Measurements from ENCODE around the gene AR.
A peak's percentile ranks its signal among the peaks of the same experiment; 100 is the strongest.

The AR gene

GRCh38 chrX:67564475-67564874, 20.7 kb downstream of the AR start:
- no peak for TF ChIP-seq EZH2phosphoT487 (IDR thresholded peaks at IDR 0.05; ENCODE audit: low read length)
- TF ChIP-seq, protein P1, sequence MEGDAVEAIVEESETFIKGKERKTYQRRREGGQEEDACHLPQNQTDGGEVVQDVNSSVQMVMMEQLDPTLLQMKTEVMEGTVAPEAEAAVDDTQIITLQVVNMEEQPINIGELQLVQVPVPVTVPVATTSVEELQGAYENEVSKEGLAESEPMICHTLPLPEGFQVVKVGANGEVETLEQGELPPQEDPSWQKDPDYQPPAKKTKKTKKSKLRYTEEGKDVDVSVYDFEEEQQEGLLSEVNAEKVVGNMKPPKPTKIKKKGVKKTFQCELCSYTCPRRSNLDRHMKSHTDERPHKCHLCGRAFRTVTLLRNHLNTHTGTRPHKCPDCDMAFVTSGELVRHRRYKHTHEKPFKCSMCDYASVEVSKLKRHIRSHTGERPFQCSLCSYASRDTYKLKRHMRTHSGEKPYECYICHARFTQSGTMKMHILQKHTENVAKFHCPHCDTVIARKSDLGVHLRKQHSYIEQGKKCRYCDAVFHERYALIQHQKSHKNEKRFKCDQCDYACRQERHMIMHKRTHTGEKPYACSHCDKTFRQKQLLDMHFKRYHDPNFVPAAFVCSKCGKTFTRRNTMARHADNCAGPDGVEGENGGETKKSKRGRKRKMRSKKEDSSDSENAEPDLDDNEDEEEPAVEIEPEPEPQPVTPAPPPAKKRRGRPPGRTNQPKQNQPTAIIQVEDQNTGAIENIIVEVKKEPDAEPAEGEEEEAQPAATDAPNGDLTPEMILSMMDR (IDR thresholded peaks at IDR 0.05; ENCODE audit: low read length), result no peak
- no peak for TF ChIP-seq EZH2 (optimal IDR thresholded peaks at IDR 0.05; ENCODE audit: low read depth, low read length)
- H3K27me3 ChIP-seq (replicated peaks; ENCODE audit: insufficient read depth, low read length), result no peaks in the 10 kb centered on the region
- no peaks in the 10 kb centered on the region for H3K9me2 ChIP-seq (replicated peaks; ENCODE audit: insufficient read depth, low read length)
- H3K27ac ChIP-seq (ENCODE audit: low read length), result no peak overlapping the region; the same call in 1 of the 2 replicates
- peaks cover 20% of the 10 kb centered on the region for H3K4me1 ChIP-seq (ENCODE audit: low read length)
- H2AFZ ChIP-seq (ENCODE audit: low read length), result no peak overlapping the region
- no peak overlapping the region for H3K9ac ChIP-seq (ENCODE audit: low read length)
- H3K4me3 ChIP-seq (ENCODE audit: low read length), result no peak overlapping the region
- peak overlapping the region; percentile 30 for H3K4me2 ChIP-seq (ENCODE audit: low read depth, low read length)
- DNase-seq, result peak; percentile 58
- no peaks in the 10 kb centered on the region for H3K9me3 ChIP-seq (replicated peaks; ENCODE audit: insufficient read depth, low read length)
- H3F3A ChIP-seq (ENCODE audit: insufficient read depth, low read length), result no peaks in the 10 kb centered on the region
- H4K20me1 ChIP-seq (ENCODE audit: insufficient read depth, low read length), result no peaks in the 10 kb centered on the region
- no peaks in the 10 kb centered on the region for H3K79me2 ChIP-seq (ENCODE audit: low read length)
- H3K36me3 ChIP-seq (replicated peaks; ENCODE audit: insufficient read depth, low read length), result no peaks in the 10 kb centered on the region

DNA sequence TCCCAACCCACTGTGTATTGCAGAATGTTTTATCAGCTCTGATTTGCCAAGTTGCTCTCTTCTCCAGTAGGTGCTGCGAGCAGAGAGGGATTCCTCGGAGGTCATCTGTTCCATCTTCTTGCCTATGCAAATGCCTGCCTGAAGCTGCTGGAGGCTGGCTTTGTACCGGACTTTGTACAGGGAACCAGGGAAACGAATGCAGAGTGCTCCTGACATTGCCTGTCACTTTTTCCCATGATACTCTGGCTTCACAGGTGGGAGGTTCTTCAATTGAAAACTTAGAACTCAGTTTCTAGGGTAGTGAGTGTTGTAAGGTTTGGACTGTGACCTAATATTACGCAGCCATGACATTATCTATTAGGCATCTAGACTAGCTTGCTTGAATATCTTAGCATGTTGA, 24.9 kb downstream of the AR start:
- no peaks in the 10 kb centered on the region for H3K9me2 ChIP-seq (replicated peaks; ENCODE audit: insufficient read depth, low read length)
- H3K9me3 ChIP-seq (replicated peaks; ENCODE audit: insufficient read depth, low read length), result no peaks in the 10 kb centered on the region
- H2AFZ ChIP-seq (ENCODE audit: low read length), result no peak overlapping the region
- no peaks in the 10 kb centered on the region for H3F3A ChIP-seq (ENCODE audit: insufficient read depth, low read length)
- no peaks in the 10 kb centered on the region for H4K20me1 ChIP-seq (ENCODE audit: insufficient read depth, low read length)
- H3K79me2 ChIP-seq (ENCODE audit: low read length), result no peaks in the 10 kb centered on the region
- H3K4me1 ChIP-seq (ENCODE audit: low read length), result peaks cover 17% of the 10 kb centered on the region
- H3K4me3 ChIP-seq (ENCODE audit: low read length), result no peak overlapping the region
- no peak overlapping the region for H3K9ac ChIP-seq (ENCODE audit: low read length)
- H3K27ac ChIP-seq (ENCODE audit: low read length), result no peak overlapping the region
- no peak for DNase-seq
- H3K27me3 ChIP-seq (replicated peaks; ENCODE audit: insufficient read depth, low read length), result no peaks in the 10 kb centered on the region
- no peaks in the 10 kb centered on the region for H3K36me3 ChIP-seq (replicated peaks; ENCODE audit: insufficient read depth, low read length)
- H3K4me2 ChIP-seq (ENCODE audit: low read depth, low read length), result no peak overlapping the region
- TF ChIP-seq EZH2 (optimal IDR thresholded peaks at IDR 0.05; ENCODE audit: low read depth, low read length) (no peak), EZH2phosphoT487 (IDR thresholded peaks at IDR 0.05; ENCODE audit: low read length) (no peak)
- TF ChIP-seq, protein P1 (IDR thresholded peaks at IDR 0.05; ENCODE audit: low read length), result no peak

DNA sequence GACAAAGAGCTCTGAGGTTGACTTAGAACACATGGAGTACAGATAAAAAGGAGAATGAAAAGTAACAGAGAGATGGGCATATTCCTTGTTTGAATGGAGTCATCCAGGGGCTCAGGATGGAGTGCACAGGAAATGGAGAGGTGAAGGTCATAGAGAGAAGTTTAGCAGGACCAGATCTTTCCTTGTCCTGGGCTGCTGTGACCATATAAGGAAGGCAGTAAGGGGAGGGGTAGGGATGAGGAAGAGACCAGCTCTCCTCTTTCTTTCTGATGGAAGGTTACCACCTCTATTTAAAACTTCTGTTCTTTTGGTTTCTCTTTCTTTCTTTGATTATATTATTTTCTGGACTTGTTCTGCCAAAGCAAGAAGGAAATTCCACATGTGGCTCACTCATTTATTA, 27.0 kb downstream of the AR start:
- Histone ChIP-seq H3K4me2 (ENCODE audit: low read depth, low read length) (no peak overlapping the region), H4K20me1 (ENCODE audit: insufficient read depth, low read length) (no peaks in the 10 kb centered on the region), H3K9me2 (replicated peaks; ENCODE audit: insufficient read depth, low read length) (no peaks in the 10 kb centered on the region), H3K79me2 (ENCODE audit: low read length) (no peaks in the 10 kb centered on the region), H3K9me3 (replicated peaks; ENCODE audit: insufficient read depth, low read length) (no peaks in the 10 kb centered on the region), H3K9ac (ENCODE audit: low read length) (no peak overlapping the region), H3K27ac (ENCODE audit: low read length) (no peak overlapping the region), H3F3A (ENCODE audit: insufficient read depth, low read length) (no peaks in the 10 kb centered on the region), H3K4me3 (ENCODE audit: low read length) (no peak overlapping the region), H2AFZ (ENCODE audit: low read length) (no peak overlapping the region), H3K36me3 (replicated peaks; ENCODE audit: insufficient read depth, low read length) (no peaks in the 10 kb centered on the region), H3K4me1 (ENCODE audit: low read length) (0 out of 2 replicates have a peak, but pooled peaks cover 3% of the 10 kb centered on the region), H3K27me3 (replicated peaks; ENCODE audit: insufficient read depth, low read length) (no peaks in the 10 kb centered on the region)
- DNase-seq, result no peak
- TF ChIP-seq, protein P1 (IDR thresholded peaks at IDR 0.05; ENCODE audit: low read length), result no peak
- TF ChIP-seq EZH2phosphoT487 (IDR thresholded peaks at IDR 0.05; ENCODE audit: low read length) (no peak), EZH2 (optimal IDR thresholded peaks at IDR 0.05; ENCODE audit: low read depth, low read length) (no peak)
